ENCODE results near the gene PPP1R13B.
"Not testable (repeated sequence)": the region's sequence is repeated elsewhere in the genome, so short reads cannot be mapped to it uniquely, and the experiment has no call there.

The PPP1R13B gene

GRCh38 chr14:103776319-103776718 lies 71.1 kb downstream of the PPP1R13B start:
- DNase-seq (ENCODE audit: low read depth, low spot score), result not testable (repeated sequence)

GRCh38 chr14:103775506-103775905 lies 71.9 kb downstream of the PPP1R13B start:
- no peak for DNase-seq (ENCODE audit: low read depth, low spot score)

- no peak for DNase-seq (ENCODE audit: low read depth, low spot score)
Measured at GRCh38 chr14:103773521-103773920, 73.9 kb downstream of the PPP1R13B start.

GRCh38 chr14:103772078-103772712 lies 75.2 kb downstream of the PPP1R13B start:
- no peak for DNase-seq (ENCODE audit: low read depth, low spot score)

- no peak for DNase-seq (ENCODE audit: low read depth, low spot score)
Measured at GRCh38 chr14:103770902-103771301, 76.5 kb downstream of the PPP1R13B start.

GRCh38 chr14:103770500-103770899 lies 76.9 kb downstream of the PPP1R13B start:
- DNase-seq (ENCODE audit: low read depth, low spot score), result no peak

GRCh38 chr14:103767336-103767894 lies 80.0 kb downstream of the PPP1R13B start:
- no peak for DNase-seq (ENCODE audit: low read depth, low spot score)

- DNase-seq (ENCODE audit: low read depth, low spot score), result no peak
Measured at GRCh38 chr14:103765526-103765925, 81.8 kb downstream of the PPP1R13B start.

GRCh38 chr14:103763730-103764488 lies 83.5 kb downstream of the PPP1R13B start:
- DNase-seq (ENCODE audit: low read depth, low spot score), result no peak

GRCh38 chr14:103762541-103762940 lies 84.8 kb downstream of the PPP1R13B start:
- no peak for DNase-seq (ENCODE audit: low read depth, low spot score)

GRCh38 chr14:103762036-103762435 lies 85.3 kb downstream of the PPP1R13B start:
- no peak for DNase-seq (ENCODE audit: low read depth, low spot score)

GRCh38 chr14:103758059-103758776 lies 89.2 kb downstream of the PPP1R13B start:
- DNase-seq (ENCODE audit: low read depth, low spot score), result no peak

GRCh38 chr14:103755060-103755459 lies 92.3 kb downstream of the PPP1R13B start:
- DNase-seq (ENCODE audit: low read depth, low spot score), result no peak

GRCh38 chr14:103753774-103754173 lies 93.6 kb downstream of the PPP1R13B start:
- no peak for DNase-seq (ENCODE audit: low read depth, low spot score)

GRCh38 chr14:103749860-103750259 lies 97.5 kb downstream of the PPP1R13B start:
- no peak for DNase-seq (ENCODE audit: low read depth, low spot score)

- DNase-seq (ENCODE audit: low read depth, low spot score), result no peak
Measured at GRCh38 chr14:103749452-103749851, 97.9 kb downstream of the PPP1R13B start.

GRCh38 chr14:103748534-103748857 lies 98.9 kb downstream of the PPP1R13B start:
- DNase-seq (ENCODE audit: low read depth, low spot score), result no peak

- DNase-seq (ENCODE audit: low read depth, low spot score), result no peak
Measured at GRCh38 chr14:103746701-103747100, 100.7 kb downstream of the PPP1R13B start.

- no peak for DNase-seq (ENCODE audit: low read depth, low spot score)
Measured at GRCh38 chr14:103745424-103745823, 102.0 kb downstream of the PPP1R13B start.

- DNase-seq (ENCODE audit: low read depth, low spot score), result no peak
Measured at GRCh38 chr14:103744621-103745395, 102.6 kb downstream of the PPP1R13B start.

- no peak for DNase-seq (ENCODE audit: low read depth, low spot score)
Measured at GRCh38 chr14:103743691-103744090, 103.7 kb downstream of the PPP1R13B start.
